T-helper 2 cell (primary cell): ENCODE measurements around the gene PAX3.

Source experiments
- DNase-seq, 5 experiments: peaks; one replicate each; pipeline versions ENCODE4 v3.0.0 to v3.0.0-alpha.2; 2012 to 2022

PAX3 gene

DNA sequence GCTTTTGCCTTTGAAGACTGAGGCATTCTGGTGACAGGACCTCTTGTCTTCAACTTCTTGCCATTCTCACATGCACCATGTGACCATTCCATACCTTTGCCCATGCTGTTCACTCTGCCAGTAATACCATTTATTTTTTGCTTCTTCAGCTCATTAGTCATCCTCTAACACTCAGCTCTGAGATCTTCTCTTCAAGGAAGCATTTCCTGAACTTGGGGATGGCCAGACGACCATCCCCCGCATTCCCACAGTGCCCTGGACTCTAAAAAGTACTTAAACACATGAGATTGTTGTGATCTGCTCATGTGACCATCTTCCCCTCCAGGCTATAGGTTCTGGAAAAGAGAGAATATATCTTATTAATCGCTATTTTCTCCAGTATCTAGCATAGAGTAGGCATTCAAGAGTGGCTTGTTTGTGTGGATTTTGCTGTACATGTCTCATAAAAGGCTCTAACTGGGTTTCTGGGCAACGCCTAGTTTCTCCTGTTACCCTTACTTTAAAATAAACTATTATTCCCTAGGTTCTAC lies 33.9 kb downstream of the PAX3 start:
- DNase-seq, result no peak

DNA sequence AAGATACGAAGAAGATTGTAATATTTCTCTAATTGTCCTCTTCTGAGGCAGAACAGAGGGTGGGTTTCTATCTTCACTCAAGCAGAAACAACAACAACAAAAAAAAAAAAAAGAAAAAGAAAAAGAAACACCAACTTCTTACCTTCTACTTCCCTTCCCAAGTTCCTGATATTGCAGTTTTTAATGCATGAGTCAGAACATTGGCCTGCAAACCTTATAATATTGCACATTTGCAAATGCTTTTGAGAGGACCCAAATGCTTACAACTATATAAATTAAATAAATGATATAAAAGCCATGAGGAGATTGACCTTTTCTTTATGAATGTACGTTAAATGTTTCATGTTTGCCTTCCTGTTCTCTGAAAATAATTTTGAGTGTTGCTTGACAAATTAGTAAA lies 37.3 kb downstream of the PAX3 start:
- no peak for DNase-seq

DNA sequence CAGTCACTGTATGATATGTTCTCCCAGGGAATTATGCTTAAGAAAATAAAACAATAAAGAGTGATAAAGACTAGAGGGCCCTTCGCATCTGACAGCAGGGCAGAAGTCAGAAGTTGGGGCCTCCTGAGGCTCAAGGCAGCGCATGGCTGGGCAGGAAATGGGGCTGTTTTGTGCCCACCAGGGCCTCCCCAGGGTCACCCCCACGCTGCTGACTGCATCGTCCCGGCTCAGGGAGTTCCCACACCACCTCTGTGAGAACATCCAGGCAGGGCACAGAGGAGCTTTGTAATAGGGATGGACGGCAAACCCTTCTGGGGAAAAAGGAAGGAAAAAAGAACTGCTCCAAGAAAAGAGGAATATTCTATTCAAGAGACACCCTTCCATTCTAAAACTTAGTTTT lies 41.2 kb downstream of the PAX3 start:
- no peak for DNase-seq

DNA sequence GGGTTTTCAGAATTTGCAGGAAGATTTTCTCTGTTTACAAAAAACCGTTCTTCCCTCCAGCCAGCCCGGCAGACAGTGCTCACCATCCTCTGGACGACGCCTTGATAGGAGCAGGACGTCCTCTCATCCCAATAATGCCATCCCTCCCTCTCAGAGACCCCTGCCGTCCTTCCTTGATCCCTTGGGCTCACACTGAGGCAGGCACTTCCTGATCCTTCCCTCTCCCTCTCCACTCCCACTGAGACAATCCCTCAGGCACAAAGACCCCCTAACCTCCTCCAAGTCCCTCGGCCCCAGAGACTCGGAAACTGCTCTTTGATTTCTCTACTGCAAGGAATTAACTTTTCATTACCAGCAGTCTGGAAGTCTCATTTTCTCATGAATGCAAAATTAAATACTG lies 42.5 kb downstream of the PAX3 start:
- no peak for DNase-seq

DNA sequence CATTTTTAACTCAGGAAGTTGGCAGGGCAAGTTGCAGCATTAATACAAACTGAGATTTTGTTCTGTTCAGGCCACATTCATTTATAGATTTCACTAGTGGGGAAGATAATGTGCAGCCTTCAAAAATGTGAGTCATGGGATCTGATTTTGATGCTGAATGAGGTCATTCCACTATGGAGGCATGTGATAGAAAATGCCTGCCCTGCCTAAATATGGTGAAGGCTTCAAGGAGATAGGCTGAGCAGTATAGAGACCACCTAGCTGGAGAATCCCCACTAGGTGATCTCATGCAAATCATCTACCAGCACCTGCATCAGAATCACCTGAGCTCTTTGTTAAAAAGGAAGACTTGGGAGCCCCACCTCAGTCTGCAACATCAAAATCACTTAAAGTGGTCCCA lies 43.7 kb downstream of the PAX3 start:
- no peak for DNase-seq

DNA sequence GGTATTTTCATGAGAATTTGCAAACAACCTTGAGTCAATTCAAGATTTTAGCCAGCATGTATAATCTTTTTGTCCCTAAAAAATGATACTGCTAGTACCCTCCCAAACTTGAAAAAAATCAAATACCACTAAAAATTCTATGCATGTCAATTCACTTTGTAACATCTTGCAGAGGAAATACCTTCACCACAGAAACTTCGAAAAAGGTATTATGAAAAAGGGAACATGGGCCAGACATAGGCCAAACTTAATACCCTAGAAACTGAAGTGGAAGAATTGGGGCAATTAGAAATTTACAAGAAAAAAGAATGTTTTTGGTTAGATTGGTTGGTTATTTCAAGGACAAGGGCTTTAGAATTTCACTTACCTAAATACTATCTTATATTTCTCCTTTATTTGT lies 48.5 kb downstream of the PAX3 start:
- DNase-seq, result no peak

DNA sequence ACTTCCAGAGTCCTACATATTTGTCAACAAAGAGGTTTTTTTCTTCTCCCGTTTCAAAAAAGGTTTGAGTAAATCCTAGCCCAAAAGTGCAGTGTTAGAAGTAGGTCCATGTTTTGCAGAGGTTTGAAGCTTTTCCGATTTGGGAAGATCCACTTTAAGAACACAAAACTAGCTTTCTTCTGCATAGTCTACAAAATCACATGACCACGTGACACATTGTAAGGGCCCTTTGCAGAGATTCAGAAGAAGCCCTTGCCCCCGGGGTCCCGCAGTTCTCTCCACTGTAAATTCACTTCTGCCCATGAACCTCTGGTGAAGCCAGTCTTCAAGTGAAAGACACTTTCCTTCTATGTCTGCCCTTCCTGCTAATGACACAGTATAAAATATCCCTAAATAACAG lies 49.4 kb downstream of the PAX3 start:
- DNase-seq, result no peak

DNA sequence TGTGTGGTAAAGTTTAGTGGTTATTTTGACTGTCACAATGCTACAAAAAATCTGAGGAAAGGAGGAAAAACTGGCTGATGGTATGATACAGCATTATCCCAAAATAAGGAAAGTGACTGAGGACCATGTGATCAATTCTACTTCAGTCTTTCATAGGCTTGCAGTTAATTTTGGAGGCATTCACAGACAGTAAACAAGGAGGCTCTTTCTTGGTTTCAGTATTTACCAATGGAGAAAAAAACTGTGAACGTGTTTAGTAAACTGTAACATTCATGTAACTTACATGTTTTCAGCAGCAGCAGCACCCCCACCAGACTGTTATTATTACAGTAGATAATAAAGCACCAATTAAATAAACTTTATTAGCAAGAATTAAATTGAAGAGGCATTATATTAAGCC lies 50.0 kb downstream of the PAX3 start:
- DNase-seq, result no peak

DNA sequence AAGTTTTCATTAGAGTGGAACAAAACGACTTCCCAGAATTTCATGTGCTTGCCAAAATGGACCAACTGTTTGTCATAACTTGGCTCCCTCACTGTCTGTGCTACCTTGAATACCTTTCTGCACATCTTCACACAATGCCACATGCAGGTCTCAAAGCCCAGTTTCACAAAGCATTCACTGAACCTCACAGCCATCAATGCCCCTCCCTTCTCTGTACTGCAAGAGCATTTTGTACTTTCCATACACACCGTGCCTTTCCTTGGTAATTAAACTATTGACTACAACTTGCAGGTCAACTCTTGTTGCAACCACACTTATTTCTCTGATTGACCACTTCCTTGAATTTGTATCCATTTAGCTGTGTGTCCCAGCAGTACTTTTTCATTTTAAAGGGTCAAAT lies 50.5 kb downstream of the PAX3 start:
- DNase-seq, result no peak

DNA sequence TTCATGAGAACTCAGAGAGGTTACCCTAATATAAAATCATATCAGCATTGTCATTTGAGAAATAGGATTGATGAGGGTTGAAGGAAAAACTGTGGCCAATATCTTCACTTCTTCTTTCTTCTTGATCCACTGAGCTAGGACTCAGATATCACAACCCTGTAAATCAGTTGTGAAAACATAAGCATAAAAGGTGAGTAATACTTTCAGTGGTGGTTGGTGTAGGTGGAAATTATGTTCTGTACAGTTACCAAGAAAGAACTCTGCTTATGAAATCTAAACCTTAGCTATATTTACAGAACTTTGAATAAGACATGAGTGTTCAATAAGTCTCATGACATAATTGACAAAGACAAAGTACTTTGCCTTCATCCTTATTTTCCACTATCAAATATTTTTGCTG lies 56.3 kb downstream of the PAX3 start:
- DNase-seq, result no peak

DNA sequence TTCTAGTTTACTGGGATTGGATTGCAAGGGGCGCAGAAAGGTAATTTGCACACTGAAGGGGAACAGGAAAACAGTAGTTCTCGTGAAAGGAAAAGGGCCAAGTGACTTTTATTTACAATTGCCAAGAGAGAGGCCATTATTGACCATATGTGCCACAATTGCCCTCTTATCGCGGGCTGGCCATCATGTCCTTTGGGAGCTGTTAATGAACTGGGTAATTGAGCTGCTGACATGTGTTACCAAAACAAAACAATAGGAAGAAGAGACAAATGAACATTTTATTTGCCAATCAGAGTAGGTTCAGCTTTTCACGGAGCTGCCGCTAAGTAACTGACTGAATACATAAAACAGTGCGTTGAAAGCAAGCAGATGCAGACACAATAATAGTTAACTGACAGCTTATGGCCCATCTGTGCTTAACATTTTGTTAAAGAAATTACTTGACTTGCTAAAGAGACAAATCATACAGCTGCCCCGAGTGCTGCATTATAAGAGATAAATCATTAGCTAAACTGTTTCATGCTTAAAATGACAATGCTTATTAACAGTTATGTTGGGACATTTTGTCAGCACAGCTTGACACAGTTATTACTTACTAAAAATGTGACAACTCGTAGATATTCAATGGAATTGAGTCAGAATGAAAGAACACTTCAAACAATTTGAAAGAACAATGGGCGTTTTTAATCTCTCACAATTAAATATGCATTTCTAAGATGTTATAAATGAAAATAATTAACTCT lies 57.5 kb downstream of the PAX3 start:
- no peak for DNase-seq

DNA sequence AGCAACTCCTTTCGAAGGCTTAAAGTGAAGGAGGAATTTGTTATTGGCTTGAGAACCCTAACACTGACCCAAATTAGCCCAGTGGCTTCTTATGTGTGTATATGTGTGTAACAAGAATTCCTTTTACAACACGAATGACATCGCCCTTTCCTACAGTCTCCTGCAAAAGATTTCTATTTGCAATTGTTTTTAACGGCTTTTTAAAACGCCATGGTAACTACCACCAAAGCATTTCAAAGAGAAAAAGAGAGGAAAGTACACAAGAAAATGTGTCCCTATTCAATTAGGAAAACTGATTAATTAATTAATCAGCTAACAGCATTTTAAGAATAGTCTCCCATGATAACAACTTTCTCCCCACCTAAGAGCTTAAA lies 58.1 kb downstream of the PAX3 start:
- no peak for DNase-seq

DNA sequence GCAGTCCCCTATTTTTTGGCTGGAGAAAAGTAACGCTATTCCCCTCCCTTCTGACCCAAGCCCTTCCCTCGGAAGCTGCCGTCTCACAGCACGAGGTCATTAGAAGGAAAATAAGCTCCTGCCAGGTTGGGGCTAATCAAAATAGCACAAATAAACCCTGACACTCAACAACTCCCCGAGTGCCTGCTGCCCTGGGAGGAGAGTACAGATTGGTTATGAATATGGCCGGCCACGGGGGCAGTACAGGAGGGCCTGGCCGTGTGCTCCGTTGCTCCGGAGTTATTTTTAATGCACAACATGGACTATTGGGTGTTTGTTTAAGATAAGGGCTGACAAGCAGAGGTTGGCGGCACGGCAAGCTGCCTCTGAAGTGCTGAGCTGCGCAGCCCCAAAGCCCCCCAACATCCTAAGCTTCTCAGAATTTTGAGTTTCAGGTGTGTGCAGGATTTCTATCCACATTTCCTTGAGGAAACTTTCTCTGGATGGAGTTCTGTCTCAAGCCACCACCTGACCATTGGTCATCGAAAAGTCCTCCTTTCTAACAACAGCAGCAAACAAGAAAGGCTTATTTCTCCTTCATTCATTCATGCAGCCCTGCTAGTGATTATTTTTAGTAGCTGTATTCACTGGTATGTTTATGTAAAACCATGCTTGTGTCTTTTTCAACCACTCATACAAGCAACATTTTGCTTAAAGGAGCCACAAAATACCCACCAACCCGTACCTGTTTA lies 58.7 kb downstream of the PAX3 start:
- DNase-seq, result no peak

DNA sequence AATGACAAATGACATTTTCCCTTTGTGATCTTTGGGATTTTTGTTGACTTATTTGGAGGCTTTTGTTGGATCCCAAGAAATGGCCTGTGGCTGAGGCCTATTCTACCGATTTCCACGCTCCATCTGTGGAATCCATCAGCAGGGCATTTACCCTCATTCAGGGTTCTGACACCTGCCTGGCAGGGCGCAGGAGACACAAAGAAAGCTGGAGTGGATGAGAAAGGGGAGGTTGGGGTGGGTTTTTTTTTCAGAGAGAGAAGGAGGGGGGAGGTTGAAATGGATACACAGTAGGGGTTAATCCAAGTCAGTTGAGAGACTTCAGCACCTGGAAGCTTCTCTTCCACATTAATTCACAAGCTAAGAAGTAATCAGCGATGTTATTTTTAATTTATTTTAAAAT lies 59.7 kb downstream of the PAX3 start:
- DNase-seq, result no peak

DNA sequence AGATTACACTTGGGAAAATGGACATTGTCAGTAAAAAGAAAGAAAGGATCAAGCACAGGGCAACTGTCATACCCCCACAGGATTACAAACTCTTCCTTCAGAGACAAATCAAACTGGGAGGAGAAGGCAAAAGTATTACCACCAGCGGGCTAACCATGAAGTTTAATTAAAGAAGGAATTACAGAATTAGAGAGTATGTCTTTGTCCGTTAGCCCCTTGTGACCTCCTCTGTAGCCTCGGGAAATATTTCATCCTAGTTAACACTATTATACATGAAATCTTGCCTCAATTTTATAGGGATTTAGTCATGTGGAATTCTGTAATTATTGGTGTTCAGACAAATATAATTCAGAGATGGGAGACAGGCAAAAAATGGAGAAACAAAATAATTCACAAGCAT lies 60.7 kb downstream of the PAX3 start:
- DNase-seq, result no peak

DNA sequence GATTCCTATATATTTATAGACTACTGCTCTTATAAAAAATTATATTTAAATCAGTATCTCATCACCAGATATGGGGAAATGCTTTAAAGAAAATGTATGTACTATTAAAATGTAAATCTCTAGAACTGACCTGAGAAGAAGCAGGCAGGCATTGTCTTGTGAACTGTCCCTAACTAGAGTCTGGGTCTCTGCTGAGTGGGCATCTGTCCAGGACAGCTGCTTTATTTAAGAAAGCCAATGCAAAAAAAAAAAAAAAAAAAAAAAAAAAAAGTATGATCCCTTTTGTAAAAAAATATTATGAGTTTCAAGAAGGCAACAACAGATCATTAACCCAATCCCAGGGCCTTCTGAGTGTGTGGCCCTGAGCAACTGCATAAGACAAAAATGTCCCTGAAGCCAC lies 66.0 kb downstream of the PAX3 start:
- no peak for DNase-seq

DNA sequence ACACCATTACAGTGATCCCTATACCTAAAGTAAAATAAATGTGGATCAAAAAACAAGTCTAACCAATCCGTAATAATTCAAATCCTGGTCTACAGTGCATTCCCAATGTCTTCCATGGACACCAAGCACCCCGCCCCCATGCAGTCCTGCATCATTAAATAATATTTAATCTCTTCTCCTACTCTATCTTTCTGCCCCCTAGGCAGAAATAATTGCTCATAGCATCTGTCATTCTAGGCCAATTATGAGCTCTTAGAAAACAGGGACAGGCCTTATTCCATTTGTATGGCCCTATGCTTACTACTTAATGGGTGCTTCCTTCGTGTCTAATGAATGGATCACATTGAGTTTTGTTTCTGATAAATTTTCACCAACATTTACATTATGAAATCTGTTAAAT lies 66.4 kb downstream of the PAX3 start:
- no peak for DNase-seq

DNA sequence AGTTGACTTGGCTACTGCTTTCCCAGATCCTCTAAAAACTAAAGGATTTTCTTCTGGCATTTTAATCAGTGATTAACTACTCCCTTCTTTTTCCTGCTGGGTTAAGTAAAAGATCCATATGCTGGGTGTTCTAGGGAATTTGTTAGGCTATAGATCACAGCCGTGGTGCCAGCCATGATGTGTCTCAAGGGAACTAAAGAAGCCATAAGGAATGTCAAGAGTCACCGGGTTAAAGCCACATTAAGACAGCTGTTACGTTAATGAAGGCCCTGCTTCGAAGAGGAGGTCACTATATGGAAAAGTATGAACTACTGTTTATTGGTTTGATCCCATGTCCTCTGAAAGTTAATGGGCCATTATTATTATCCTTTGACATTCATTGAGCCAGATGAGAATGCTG lies 70.7 kb downstream of the PAX3 start:
- DNase-seq, result no peak

DNA sequence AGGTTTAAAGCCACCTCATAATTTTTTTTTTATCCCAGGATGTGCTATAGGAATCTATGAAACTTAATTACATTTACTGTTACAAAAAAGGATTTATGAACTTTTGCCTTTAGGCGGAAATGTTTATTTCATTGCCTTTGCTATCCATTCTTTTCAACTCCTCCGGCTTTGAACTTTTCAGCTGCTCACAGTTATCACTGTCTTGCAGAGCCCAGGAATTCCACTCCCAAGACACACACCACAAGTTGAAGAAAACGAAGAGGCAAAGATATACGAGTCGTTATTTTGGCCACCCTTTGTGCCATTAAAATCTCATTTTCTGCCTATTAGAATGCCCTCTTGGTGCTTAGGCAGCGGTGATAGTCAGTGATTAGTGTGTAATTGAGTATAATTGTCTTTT lies 80.0 kb downstream of the PAX3 start:
- no peak for DNase-seq

DNA sequence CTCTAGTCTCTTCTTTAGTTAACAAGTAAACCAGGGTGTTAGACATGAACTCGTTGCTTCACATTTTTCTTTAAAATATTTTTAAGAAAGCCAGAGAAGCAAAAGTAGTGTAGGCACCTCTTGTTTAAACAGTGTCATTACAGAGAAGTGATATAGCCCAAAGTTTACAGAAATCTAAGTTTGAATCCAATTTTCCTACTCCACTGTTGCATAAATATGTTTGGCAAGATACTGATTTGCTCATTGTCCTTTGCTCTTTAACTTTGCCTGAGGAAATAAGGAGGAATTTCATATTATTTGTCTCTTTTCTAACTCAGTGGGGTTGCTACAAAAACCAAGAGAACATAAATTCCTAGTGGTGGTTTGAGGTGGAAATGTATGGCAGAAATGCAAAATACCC lies 81.1 kb downstream of the PAX3 start:
- no peak for DNase-seq

DNA sequence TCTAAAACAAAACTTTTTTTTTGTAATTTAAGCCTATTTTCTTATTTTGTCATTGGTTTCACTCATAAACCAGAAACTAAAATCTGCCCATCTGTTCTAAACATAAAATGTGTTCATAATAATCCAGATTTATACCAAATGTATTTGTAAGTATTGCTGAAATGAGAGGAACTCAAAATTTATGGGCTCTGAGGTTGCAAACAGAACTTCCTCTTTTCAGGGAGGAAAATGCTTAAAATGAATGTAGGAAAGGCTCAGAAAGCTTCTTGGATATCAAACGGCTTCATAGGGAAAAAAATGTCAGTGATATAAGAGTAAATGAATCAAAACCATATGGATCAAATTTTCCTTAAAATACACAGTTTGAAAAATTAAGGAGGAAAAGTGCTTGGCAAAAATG lies 83.9 kb downstream of the PAX3 start:
- no peak for DNase-seq

DNA sequence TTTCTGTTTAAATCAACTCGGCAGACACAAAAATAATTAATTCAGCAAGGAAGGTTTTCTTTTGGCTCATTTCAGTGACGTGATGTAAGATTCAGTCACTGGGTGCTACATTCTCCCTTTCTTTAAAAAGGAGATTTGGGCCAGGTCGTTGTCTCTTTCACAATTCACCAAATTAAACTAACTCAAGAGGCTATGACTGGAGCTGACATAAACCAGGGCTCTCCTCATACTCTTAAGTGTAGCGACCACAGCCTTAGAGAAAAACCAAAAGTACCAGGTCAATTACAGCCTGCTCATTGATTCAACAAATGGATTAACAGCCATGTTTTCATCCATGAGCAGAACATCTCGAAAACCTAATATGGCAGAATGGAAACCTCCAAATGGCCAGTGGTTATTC lies 85.7 kb downstream of the PAX3 start:
- DNase-seq, result no peak

DNA sequence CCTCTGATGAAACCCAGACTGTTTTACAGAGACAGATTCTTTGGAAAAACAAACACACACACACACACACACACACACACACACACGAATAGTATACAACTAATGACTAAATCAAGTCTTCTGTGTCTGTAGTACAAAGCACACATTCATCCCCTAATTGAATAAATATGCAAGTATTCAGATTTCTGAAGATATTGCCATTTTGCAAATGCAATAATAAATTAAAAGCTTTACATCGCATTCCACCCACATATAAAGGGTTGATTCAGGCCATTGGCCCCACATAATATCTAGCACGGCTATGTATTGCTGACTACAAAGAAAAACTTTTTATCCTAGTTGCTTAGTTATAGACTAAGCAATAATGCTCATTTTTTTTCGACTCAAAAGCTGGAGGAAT lies 86.2 kb downstream of the PAX3 start:
- DNase-seq, result no peak

DNA sequence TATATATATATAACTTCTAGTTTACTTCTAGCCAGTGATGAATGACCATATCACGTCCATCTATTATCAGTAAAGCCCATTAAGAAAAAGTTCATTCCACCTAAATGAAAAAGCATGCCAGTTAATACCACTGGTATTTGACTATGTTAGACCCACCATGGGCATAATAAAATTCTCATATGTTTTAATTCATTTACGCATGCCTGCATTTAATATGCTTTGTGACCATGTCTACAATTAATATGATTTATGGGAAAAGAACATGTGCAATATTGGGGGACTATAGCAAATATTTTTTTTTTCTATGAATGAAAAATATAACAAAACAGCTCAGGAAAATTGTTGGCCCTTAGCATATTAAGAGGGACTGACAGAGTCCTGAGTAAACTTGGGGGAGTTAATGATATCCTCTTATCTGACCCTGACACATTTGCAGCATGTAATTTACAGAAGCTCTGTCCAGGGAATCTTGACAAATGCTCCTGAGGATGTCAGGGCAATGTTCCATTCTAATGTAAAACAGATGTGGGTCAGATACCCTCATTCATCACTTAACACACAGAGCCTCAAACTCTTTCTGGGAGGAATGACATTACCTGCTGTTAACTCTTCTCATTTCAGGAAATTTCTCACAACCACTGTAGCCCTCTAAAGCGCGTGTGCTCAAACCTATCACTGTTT lies 90.6 kb downstream of the PAX3 start:
- DNase-seq, result no peak
